WTC11 (cell line): ENCODE measurements around the gene OTOR. TPM values are rescaled to one million over a fixed set of nuclear protein-coding genes. Genes with fewer than 3 reads are reported as not detected.

Experiments
- ATAC-seq: fragments of 200-7000 bp; cut with Tn5 transposase; 2 replicates; pipeline ENCODE4 v1.10.0; 2021; ENCODE audit warnings: mild to moderate bottlenecking, moderate library complexity
- CTCF ChIA-PET: fragments of 300-600 bp; sonication (Branson Sonifier 250); formaldehyde crosslinking; loops from one replicate; lab custom pipeline; 2021; ENCODE audit warnings: antibody characterized with exemption; lab: Charles Lee
- POLR2A ChIA-PET: fragments of 350-600 bp; sonication (Branson Sonifier 250); formaldehyde crosslinking; loops from one replicate; lab custom pipeline; 2021; ENCODE audit warnings: antibody characterized with exemption; lab: Charles Lee
- DNase-seq: peaks from one replicate; pipeline ENCODE4 v3.0.0; 2021; ENCODE audit warnings: low spot score
- H3K27ac Mint-ChIP-seq: 2 replicates; pipeline ENCODE4 v1.8.0; 2021; ENCODE audit warnings: mixed read lengths
- H3K27me3 Mint-ChIP-seq: 2 replicates; pipeline ENCODE4 v1.8.0; 2021; ENCODE audit warnings: low read depth, mild to moderate bottlenecking, moderate library complexity, mixed read lengths
- H3K36me3 Mint-ChIP-seq: 2 replicates; pipeline ENCODE4 v1.8.0; 2021; ENCODE audit warnings: mixed read lengths
- H3K4me1 Mint-ChIP-seq: 2 replicates; pipeline ENCODE4 v1.8.0; 2022; ENCODE audit warnings: mixed read lengths
- H3K4me3 Mint-ChIP-seq: 2 replicates; pipeline ENCODE4 v1.8.0; 2021; ENCODE audit warnings: mild to moderate bottlenecking, moderate library complexity, mixed read lengths
- H3K9me3 Mint-ChIP-seq: 2 replicates; pipeline ENCODE4 v1.8.0; 2021; ENCODE audit warnings: mixed read lengths
- CDX4 ChIP-seq: fragments of 250-450 bp; sonication (Bioruptor Pico); IDR thresholded peaks from 2 replicates; pipeline ENCODE4 v1.9.0; 2021; ENCODE audit warnings: moderate library complexity, mild to moderate bottlenecking, inconsistent platforms, borderline replicate concordance
- E2F1 ChIP-seq: sonication (generic); formaldehyde crosslinking; IDR thresholded peaks from 2 replicates; pipeline ENCODE4 v1.8.0; 2022; ENCODE audit warnings: mild to moderate bottlenecking, missing genetic modification reagents
- ERG ChIP-seq: fragments of 250-450 bp; sonication (Bioruptor Pico); IDR thresholded peaks from 2 replicates; pipeline ENCODE4 v1.8.0; 2021; ENCODE audit warnings: mild to moderate bottlenecking
- ETV6 ChIP-seq: sonication (generic); formaldehyde crosslinking; IDR thresholded peaks from 2 replicates; pipeline ENCODE4 v1.8.1; 2022; ENCODE audit warnings: mild to moderate bottlenecking, missing genetic modification reagents
- HMGXB4 ChIP-seq: sonication (generic); formaldehyde crosslinking; IDR thresholded peaks from 2 replicates; pipeline ENCODE4 v1.8.1; 2023; ENCODE audit warnings: mild to moderate bottlenecking, moderate library complexity, missing genetic modification reagents
- MAX ChIP-seq: sonication (generic); formaldehyde crosslinking; IDR thresholded peaks from 2 replicates; pipeline ENCODE4 v1.8.0; 2022; ENCODE audit warnings: mild to moderate bottlenecking, missing genetic modification reagents
- NFYB ChIP-seq: sonication (generic); formaldehyde crosslinking; conservative IDR thresholded peaks from 2 replicates; pipeline ENCODE4 v1.8.0; 2022; ENCODE audit warnings: low read depth, missing genetic modification reagents
- NR3C1 ChIP-seq: sonication (generic); formaldehyde crosslinking; conservative IDR thresholded peaks from 2 replicates; pipeline ENCODE4 v1.8.1; 2023; ENCODE audit warnings: low read depth, mild to moderate bottlenecking, missing genetic modification reagents
- TCF7 ChIP-seq: sonication (generic); formaldehyde crosslinking; IDR thresholded peaks from 2 replicates; pipeline ENCODE4 v1.8.0; 2022; ENCODE audit warnings: mild to moderate bottlenecking, low read depth, missing genetic modification reagents, moderate library complexity
- USF1 ChIP-seq: sonication (generic); formaldehyde crosslinking; IDR thresholded peaks from 2 replicates; pipeline ENCODE4 v1.8.0; 2022; ENCODE audit warnings: mild to moderate bottlenecking, missing genetic modification reagents
- ZNF671 ChIP-seq: fragments of 250-450 bp; sonication (Bioruptor Pico); IDR thresholded peaks from 2 replicates; pipeline ENCODE4 v1.8.0; 2021; ENCODE audit warnings: mild to moderate bottlenecking
- total RNA-seq: library from RNA; stranded (reverse); gene quantifications from 3 replicates; pipeline ENCODE4 v1.2.3, GENCODE V29; 2021
- TF ChIP-seq, protein P1 (sequence below): sonication (generic); formaldehyde crosslinking; IDR thresholded peaks from 2 replicates; pipeline ENCODE4 v1.8.0; 2023; ENCODE audit warnings: mild to moderate bottlenecking, missing genetic modification reagents
- TF ChIP-seq, protein P2 (sequence below): fragments of 200-600 bp; IDR thresholded peaks from 2 replicates; pipeline ENCODE4 v1.8.0; 2022; ENCODE audit warnings: antibody characterized with exemption

Gene OTOR
- total RNA-seq, 1 experiment from 2014 or later: not detected

GRCh38 chr20:16760431-16761304, 12.5 kb downstream of the OTOR start:
- ChIA-PET POLR2A (interaction anchor here (1.1 kb wide), 1 partner anchor 12 kb away, joined by 3 read pairs; the partner anchor contains the start of gene OTOR), CTCF (interaction anchor here (0.6 to 2.6 kb wide), 16 partner anchors 11 to 560 kb away, joined by 3 to 14 read pairs (median 4); partner anchors contain the start of genes OTOR and SNRPB2)
- no peak overlapping the region for H3K4me3 Mint-ChIP-seq
- peak; percentile 46 for ATAC-seq
- H3K4me1 Mint-ChIP-seq: peaks cover 29% of the 10 kb centered on the region
- H3K36me3 Mint-ChIP-seq: peaks cover 16% of the 10 kb centered on the region
- no peak for TF ChIP-seq ZNF671 (CRISPR knock-in tag)
- TF ChIP-seq, protein P1, sequence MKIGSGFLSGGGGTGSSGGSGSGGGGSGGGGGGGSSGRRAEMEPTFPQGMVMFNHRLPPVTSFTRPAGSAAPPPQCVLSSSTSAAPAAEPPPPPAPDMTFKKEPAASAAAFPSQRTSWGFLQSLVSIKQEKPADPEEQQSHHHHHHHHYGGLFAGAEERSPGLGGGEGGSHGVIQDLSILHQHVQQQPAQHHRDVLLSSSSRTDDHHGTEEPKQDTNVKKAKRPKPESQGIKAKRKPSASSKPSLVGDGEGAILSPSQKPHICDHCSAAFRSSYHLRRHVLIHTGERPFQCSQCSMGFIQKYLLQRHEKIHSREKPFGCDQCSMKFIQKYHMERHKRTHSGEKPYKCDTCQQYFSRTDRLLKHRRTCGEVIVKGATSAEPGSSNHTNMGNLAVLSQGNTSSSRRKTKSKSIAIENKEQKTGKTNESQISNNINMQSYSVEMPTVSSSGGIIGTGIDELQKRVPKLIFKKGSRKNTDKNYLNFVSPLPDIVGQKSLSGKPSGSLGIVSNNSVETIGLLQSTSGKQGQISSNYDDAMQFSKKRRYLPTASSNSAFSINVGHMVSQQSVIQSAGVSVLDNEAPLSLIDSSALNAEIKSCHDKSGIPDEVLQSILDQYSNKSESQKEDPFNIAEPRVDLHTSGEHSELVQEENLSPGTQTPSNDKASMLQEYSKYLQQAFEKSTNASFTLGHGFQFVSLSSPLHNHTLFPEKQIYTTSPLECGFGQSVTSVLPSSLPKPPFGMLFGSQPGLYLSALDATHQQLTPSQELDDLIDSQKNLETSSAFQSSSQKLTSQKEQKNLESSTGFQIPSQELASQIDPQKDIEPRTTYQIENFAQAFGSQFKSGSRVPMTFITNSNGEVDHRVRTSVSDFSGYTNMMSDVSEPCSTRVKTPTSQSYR (CRISPR knock-in tag): no peak
- H3K27ac Mint-ChIP-seq: no peak overlapping the region
- peaks cover 32% of the 10 kb centered on the region for H3K9me3 Mint-ChIP-seq
- H3K27me3 Mint-ChIP-seq: peaks cover 6% of the 10 kb centered on the region; the same call in 1 of the 2 replicates
- peak; percentile 12 for DNase-seq

GRCh38 chr20:16761305-16761829, 13.2 kb downstream of the OTOR start:
- ChIA-PET POLR2A (interaction anchor here (1.1 kb wide), 1 partner anchor 13 kb away, joined by 3 read pairs; the partner anchor contains the start of gene OTOR), CTCF (interaction anchor here (0.7 to 2.6 kb wide), 16 partner anchors 12 to 273 kb away, joined by 3 to 14 read pairs (median 4); partner anchors contain the start of genes OTOR and SNRPB2)
- Mint-ChIP-seq H3K4me1 (peaks cover 29% of the 10 kb centered on the region), H3K4me3 (no peak overlapping the region), H3K36me3 (peaks cover 13% of the 10 kb centered on the region), H3K27me3 (peaks cover 6% of the 10 kb centered on the region; the same call in 1 of the 2 replicates), H3K27ac (no peak overlapping the region), H3K9me3 (peaks cover 31% of the 10 kb centered on the region)
- DNase-seq: peak; percentile 43
- TF ChIP-seq, protein P2, sequence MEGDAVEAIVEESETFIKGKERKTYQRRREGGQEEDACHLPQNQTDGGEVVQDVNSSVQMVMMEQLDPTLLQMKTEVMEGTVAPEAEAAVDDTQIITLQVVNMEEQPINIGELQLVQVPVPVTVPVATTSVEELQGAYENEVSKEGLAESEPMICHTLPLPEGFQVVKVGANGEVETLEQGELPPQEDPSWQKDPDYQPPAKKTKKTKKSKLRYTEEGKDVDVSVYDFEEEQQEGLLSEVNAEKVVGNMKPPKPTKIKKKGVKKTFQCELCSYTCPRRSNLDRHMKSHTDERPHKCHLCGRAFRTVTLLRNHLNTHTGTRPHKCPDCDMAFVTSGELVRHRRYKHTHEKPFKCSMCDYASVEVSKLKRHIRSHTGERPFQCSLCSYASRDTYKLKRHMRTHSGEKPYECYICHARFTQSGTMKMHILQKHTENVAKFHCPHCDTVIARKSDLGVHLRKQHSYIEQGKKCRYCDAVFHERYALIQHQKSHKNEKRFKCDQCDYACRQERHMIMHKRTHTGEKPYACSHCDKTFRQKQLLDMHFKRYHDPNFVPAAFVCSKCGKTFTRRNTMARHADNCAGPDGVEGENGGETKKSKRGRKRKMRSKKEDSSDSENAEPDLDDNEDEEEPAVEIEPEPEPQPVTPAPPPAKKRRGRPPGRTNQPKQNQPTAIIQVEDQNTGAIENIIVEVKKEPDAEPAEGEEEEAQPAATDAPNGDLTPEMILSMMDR: peak; percentile 53; the same call in 1 of the 2 replicates
- TF ChIP-seq HMGXB4 (CRISPR knock-in tag): no peak
- ATAC-seq: peak; percentile 91

GRCh38 chr20:16764560-16764959, 16.4 kb downstream of the OTOR start:
- DNase-seq (no peak), ATAC-seq (no peak)
- peaks cover 18% of the 10 kb centered on the region for H3K36me3 Mint-ChIP-seq
- peaks cover 29% of the 10 kb centered on the region for H3K4me1 Mint-ChIP-seq
- peaks cover 6% of the 10 kb centered on the region; the same call in 1 of the 2 replicates for H3K27me3 Mint-ChIP-seq
- ChIA-PET CTCF (interaction anchor here (1.2 kb wide), 1 partner anchor 247 kb away, joined by 4 read pairs; no protein-coding TSS in a partner anchor), POLR2A (no interaction called here)
- no peak overlapping the region for H3K27ac Mint-ChIP-seq
- peaks cover 38% of the 10 kb centered on the region for H3K9me3 Mint-ChIP-seq
- H3K4me3 Mint-ChIP-seq: no peak overlapping the region
- TF ChIP-seq TCF7 (CRISPR knock-in tag): no peak
- TF ChIP-seq ERG (CRISPR knock-in tag): no peak
- TF ChIP-seq, protein P2: no peak
- TF ChIP-seq ETV6 (CRISPR knock-in tag): no peak
- no peak for TF ChIP-seq E2F1 (CRISPR knock-in tag)
- TF ChIP-seq NFYB (CRISPR knock-in tag): no peak
- no peak for TF ChIP-seq USF1
- TF ChIP-seq NR3C1: no peak
- TF ChIP-seq MAX (CRISPR knock-in tag): no peak
- TF ChIP-seq CDX4 (CRISPR knock-in tag): no peak
